Vagina (tissue), 2 donors: Measurements from ENCODE around the gene IL17RC. TPM values are rescaled to one million over a fixed set of nuclear protein-coding genes. Genes with fewer than 3 reads are reported as not detected.
"Not testable (repeated sequence)": the region's sequence is repeated elsewhere in the genome, so short reads cannot be mapped to it uniquely, and the experiment has no call there.

Source experiments
- DNase-seq, 2 donors: peaks; one replicate each; pipeline ENCODE4 v3.0.0-alpha.2; 2017; ENCODE audit errors: extremely low spot score in 2 of 2
- H3K27ac ChIP-seq: fragments of 200-600 bp; sonication (generic); one replicate; pipeline ENCODE4 v1.5.1; 2019
- H3K27me3 ChIP-seq: fragments of 200-600 bp; sonication (generic); one replicate; pipeline ENCODE4 v1.5.1; 2019
- H3K36me3 ChIP-seq, 2 donors: fragments of 200-600 bp; sonication (generic); one replicate each; pipeline ENCODE4 v1.5.1; 2017 to 2019
- H3K4me1 ChIP-seq: fragments of 200-600 bp; sonication (generic); one replicate; pipeline ENCODE4 v1.5.1; 2019
- H3K4me3 ChIP-seq, 2 donors: fragments of 200-600 bp; sonication (generic); 1 replicate in 1 of 2; 2 replicates in 1 of 2; pipeline ENCODE4 v1.5.1; 2016 to 2019
- H3K9me3 ChIP-seq: fragments of 200-600 bp; sonication (generic); one replicate; pipeline ENCODE4 v1.5.1; 2019
- POLR2A ChIP-seq, 2 donors: fragments of 450-650 bp; IDR thresholded peaks; one replicate each; pipeline ENCODE4 v1.6.1; 2017; ENCODE audit warnings: antibody characterized with exemption in 2 of 2, mild to moderate bottlenecking in 2 of 2, moderate library complexity in 2 of 2
- POLR2AphosphoS5 ChIP-seq, 2 donors: sonication (generic); formaldehyde crosslinking; IDR thresholded peaks; one replicate each; pipeline ENCODE4 v1.9.0; 2017; ENCODE audit warnings: antibody characterized with exemption in 2 of 2, mild to moderate bottlenecking in 2 of 2, low read depth in 1 of 2; ENCODE audit not compliant: insufficient read depth in 1 of 2
- intact Hi-C: fragments of 100-400 bp; cut with DNase I; formaldehyde crosslinking; loops from one replicate; pipeline ENCODE4 v1.15.1; 2023
- total RNA-seq: library from RNA; depleted of rRNA; stranded (reverse); fragments of >200 nt; gene quantifications from one replicate; pipeline ENCODE4 v1.2.3, GENCODE V29; 2016
- TF ChIP-seq, protein P1 (sequence below), 3 experiments: fragments of 450-650 bp in 2 of 3; fragments of 200-600 bp in 1 of 3; sonication (generic) in 1 of 3; IDR thresholded peaks; one replicate each; pipeline ENCODE4 v1.5.1; 2017 to 2019; ENCODE audit warnings: antibody characterized with exemption in 3 of 3, mild to moderate bottlenecking in 2 of 3, moderate library complexity in 2 of 3

Gene IL17RC
- total RNA-seq, 1 donor from 2014 or later: 66.3 TPM

DNA sequence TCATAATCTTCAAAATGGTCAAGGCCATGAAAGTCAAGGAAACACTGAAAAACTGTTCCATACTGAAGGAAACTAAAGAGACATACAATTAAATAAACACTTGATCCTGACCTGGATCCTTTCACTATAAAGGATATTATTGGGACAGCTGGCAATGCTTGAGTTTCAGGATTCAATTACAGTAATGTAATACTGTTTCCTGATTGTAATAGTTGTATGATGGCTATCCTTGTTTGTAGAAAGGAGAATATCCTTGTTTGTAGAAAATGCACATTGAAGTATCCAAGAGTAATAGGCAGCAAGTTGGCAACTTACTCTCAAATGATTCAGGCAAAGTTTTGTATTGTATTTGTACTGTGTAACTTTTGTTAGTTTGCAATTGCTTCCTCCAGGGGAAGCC is 41.5 kb upstream of the IL17RC start:
- DNase-seq: no peak
- intact Hi-C loops: no loop called here
- Histone ChIP-seq H3K36me3 (no peaks in the 10 kb centered on the region), H3K27me3 (no peaks in the 10 kb centered on the region), H3K9me3 (no peaks in the 10 kb centered on the region), H3K4me1 (peaks cover 12% of the 10 kb centered on the region), H3K27ac (no peak overlapping the region), H3K4me3 (no peak overlapping the region)
- TF ChIP-seq POLR2A (IDR thresholded peaks at IDR 0.05) (no peak), POLR2AphosphoS5 (IDR thresholded peaks at IDR 0.05; ENCODE audit: insufficient read depth in 1 of 2, low read depth in 1 of 2) (no peak)
- TF ChIP-seq, protein P1, sequence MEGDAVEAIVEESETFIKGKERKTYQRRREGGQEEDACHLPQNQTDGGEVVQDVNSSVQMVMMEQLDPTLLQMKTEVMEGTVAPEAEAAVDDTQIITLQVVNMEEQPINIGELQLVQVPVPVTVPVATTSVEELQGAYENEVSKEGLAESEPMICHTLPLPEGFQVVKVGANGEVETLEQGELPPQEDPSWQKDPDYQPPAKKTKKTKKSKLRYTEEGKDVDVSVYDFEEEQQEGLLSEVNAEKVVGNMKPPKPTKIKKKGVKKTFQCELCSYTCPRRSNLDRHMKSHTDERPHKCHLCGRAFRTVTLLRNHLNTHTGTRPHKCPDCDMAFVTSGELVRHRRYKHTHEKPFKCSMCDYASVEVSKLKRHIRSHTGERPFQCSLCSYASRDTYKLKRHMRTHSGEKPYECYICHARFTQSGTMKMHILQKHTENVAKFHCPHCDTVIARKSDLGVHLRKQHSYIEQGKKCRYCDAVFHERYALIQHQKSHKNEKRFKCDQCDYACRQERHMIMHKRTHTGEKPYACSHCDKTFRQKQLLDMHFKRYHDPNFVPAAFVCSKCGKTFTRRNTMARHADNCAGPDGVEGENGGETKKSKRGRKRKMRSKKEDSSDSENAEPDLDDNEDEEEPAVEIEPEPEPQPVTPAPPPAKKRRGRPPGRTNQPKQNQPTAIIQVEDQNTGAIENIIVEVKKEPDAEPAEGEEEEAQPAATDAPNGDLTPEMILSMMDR (IDR thresholded peaks at IDR 0.05): no peak

DNA sequence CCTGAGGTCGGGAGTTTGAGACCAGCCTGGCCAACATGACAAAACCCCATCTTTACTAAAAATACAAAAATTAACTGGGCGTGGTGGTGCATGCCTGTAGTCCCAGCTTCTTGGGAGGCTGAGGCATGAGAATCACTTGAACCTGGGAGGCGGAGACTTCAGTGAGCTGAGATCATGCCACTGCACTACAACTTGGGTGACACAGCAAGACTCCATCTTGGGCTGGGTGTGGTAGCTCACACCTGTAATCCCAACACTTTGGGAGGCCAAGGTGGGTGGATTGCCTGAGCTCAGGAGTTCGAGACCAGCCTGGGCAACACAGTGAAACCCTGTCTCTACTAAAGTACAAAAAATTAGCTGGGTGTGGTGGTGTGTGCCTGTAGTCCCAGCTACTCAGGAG is 40.6 kb upstream of the IL17RC start:
- H3K9me3 ChIP-seq, H3K27ac ChIP-seq, H3K27me3 ChIP-seq, DNase-seq, H3K4me3 ChIP-seq, H3K36me3 ChIP-seq, intact Hi-C loops: not testable (repeated sequence)
- H3K4me1 ChIP-seq: peaks cover 12% of the 10 kb centered on the region

DNA sequence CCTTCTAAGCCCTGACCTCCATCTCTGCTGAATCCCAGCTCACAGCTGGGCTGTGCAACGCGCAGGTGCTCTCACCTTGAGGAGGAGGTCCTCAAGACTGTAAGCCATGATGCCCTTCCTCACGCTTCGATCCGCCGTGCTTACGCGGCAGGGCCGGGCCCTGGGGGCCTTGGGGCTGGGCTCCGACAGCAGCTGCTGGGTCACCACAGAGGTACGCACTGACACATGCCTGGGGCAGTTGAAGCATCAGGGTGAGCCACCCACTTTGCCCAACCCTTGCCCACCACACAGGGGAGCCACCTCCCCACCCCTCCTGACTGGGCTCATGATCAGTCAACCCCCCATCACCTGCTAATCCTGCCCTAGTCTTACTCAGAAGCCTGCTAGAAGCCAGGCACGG is 39.9 kb upstream of the IL17RC start:
- Histone ChIP-seq H3K36me3 (no peaks in the 10 kb centered on the region), H3K27me3 (no peaks in the 10 kb centered on the region), H3K4me1 (peaks cover 12% of the 10 kb centered on the region), H3K4me3 (no peak overlapping the region), H3K9me3 (no peaks in the 10 kb centered on the region), H3K27ac (no peak overlapping the region)
- intact Hi-C loops: no loop called here
- no peak for TF ChIP-seq POLR2A (IDR thresholded peaks at IDR 0.05)
- no peak for TF ChIP-seq POLR2AphosphoS5 (IDR thresholded peaks at IDR 0.05; ENCODE audit: insufficient read depth in 1 of 2, low read depth in 1 of 2)
- TF ChIP-seq, protein P1 (IDR thresholded peaks at IDR 0.05): no peak
- no peak for DNase-seq

DNA sequence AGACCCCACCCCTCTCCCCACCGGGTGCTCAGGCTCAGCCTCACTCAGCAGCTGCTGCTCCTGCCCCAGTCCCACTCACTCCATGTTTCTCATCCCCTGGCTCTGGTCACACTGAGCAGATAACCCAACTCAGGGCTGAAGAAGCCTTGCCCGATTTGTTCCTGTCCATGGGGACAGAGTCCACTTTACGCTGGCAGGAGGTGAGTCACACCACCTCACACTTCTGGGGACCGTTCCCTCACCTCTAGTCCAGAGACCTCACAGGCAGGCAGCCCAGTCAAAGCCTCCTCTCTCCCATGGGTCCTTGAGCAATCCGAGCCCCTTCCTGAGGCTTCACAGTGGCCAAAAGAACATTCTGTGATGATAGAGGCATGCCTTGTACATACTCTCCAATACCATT is 38.2 kb upstream of the IL17RC start:
- Histone ChIP-seq H3K36me3 (no peaks in the 10 kb centered on the region), H3K4me3 (no peak overlapping the region), H3K4me1 (peaks cover 17% of the 10 kb centered on the region), H3K27ac (no peak overlapping the region), H3K9me3 (no peaks in the 10 kb centered on the region), H3K27me3 (no peaks in the 10 kb centered on the region)
- TF ChIP-seq POLR2AphosphoS5 (IDR thresholded peaks at IDR 0.05; ENCODE audit: insufficient read depth in 1 of 2, low read depth in 1 of 2) (no peak), POLR2A (IDR thresholded peaks at IDR 0.05) (no peak)
- TF ChIP-seq, protein P1 (IDR thresholded peaks at IDR 0.05): no peak
- intact Hi-C loops: no loop called here
- DNase-seq: no peak

DNA sequence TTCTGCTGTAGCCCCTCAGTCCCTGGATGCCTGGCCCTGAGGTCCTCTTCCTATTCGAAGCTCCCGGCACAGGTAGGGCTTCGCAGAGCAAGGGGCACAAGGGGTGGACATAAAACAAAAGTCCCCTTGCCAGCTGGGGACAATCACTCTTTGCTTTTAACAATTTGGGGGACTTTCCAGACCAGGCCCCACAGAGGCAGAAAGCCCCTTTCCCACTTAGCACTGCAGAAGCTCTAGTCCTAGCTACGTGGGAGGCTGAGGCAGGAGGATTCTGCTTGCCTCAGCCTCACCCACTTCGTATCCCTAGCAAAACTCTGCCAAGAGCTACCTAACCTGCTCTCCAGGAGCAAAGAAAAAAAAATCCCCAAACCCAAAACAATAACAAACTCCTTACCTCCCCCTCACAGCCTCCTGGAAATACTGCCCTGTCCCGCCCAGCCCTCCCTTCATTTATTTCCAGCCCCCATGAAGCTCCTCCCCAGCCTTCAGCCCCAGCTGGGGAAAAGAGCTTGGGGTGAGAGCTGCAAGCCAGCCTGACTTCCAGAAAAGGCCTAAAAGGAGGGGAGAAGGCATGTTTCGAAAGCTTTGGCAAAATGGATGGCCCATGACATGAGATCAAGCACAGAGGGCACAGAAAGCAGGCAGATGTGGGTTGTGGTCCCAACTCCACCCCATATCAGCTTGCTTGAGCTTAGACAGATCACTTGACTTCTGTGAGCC is 36.9 kb upstream of the IL17RC start, which contains the start of gene CIDEC:
Gene CIDEC (minus strand): TSS at position 424 of the 720 bp plus-strand sequence. CDS start 1,767 bp downstream, outside the sequence.
- no peak for DNase-seq
- TF ChIP-seq POLR2A (IDR thresholded peaks at IDR 0.05) (no peak), POLR2AphosphoS5 (IDR thresholded peaks at IDR 0.05; ENCODE audit: insufficient read depth in 1 of 2, low read depth in 1 of 2) (no peak)
- TF ChIP-seq, protein P1 (IDR thresholded peaks at IDR 0.05): no peak
- no peak within 1 kb of the TSS for H3K4me3 ChIP-seq
- intact Hi-C loops: no loop called here
- no peaks in the 10 kb centered on the region for H3K36me3 ChIP-seq
- no peaks in the 10 kb centered on the region for H3K27me3 ChIP-seq
- no peaks in the 10 kb centered on the region for H3K9me3 ChIP-seq
- peak within 1 kb of the TSS; percentile 44 for H3K27ac ChIP-seq
- peaks cover 28% of the 10 kb centered on the region for H3K4me1 ChIP-seq
